ENCODE results near the gene GRM2. TPM values are rescaled to one million over a fixed set of nuclear protein-coding genes. Genes with fewer than 3 reads are reported as not detected.

The GRM2 gene
- total RNA-seq, 1 donor from 2014 or later, result 0.41 TPM

DNA sequence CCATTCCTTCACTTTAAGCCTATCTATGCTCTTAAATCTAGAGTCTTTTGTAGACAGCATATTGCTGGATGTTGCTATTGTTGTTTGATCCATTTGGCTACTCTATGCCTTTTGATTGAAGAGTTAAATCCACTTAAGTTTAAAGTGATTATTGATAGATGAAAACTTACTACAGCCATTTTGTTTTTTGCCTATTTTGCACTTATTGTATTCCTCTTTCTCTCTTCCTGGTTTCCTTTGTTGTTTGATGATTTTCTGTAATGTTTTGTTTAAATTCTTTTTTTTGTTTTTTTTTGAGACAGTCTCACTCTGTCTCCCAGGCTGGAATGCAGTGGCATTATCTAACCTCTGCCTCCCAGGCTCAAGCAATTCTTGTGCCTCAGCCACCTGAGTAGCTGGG, 52.3 kb downstream of the GRM2 start:
- TF ChIP-seq, protein P1, sequence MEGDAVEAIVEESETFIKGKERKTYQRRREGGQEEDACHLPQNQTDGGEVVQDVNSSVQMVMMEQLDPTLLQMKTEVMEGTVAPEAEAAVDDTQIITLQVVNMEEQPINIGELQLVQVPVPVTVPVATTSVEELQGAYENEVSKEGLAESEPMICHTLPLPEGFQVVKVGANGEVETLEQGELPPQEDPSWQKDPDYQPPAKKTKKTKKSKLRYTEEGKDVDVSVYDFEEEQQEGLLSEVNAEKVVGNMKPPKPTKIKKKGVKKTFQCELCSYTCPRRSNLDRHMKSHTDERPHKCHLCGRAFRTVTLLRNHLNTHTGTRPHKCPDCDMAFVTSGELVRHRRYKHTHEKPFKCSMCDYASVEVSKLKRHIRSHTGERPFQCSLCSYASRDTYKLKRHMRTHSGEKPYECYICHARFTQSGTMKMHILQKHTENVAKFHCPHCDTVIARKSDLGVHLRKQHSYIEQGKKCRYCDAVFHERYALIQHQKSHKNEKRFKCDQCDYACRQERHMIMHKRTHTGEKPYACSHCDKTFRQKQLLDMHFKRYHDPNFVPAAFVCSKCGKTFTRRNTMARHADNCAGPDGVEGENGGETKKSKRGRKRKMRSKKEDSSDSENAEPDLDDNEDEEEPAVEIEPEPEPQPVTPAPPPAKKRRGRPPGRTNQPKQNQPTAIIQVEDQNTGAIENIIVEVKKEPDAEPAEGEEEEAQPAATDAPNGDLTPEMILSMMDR (IDR thresholded peaks at IDR 0.05; ENCODE audit: borderline replicate concordance), result no peak
- Histone ChIP-seq H3K36me3 (no peaks in the 10 kb centered on the region), H3K27me3 (ENCODE audit: low read depth) (peaks cover 6% of the 10 kb centered on the region), H3K4me1 (no peaks in the 10 kb centered on the region), H3K9me3 (replicated peaks) (peaks cover 50% of the 10 kb centered on the region), H3K4me3 (no peak overlapping the region), H3K27ac (replicated peaks) (no peak overlapping the region)
- intact Hi-C loops (cut with micrococcal nuclease), result no loop called here
- DNase-seq, result no peak

Other genes with a start within 250 kb of the GRM2 start
- gene DCAF1, start 207.1 kb upstream of the GRM2 start, total RNA-seq, result 15.8 TPM
- gene RAD54L2, start 168.3 kb upstream of the GRM2 start, total RNA-seq, result 9.8 TPM
- 33.9 TPM for gene TEX264, start 35.8 kb upstream of the GRM2 start, total RNA-seq
- gene IQCF6, start 72.2 kb downstream of the GRM2 start, total RNA-seq, result not detected
- not detected for gene IQCF2, start 154.5 kb downstream of the GRM2 start, total RNA-seq
- not detected for gene IQCF5, start 168.5 kb downstream of the GRM2 start, total RNA-seq
- not detected for gene IQCF1, start 196.3 kb downstream of the GRM2 start, total RNA-seq
- gene RRP9, start 234.8 kb downstream of the GRM2 start, total RNA-seq, result 8.6 TPM
- 14.3 TPM for gene PARP3, start 235.3 kb downstream of the GRM2 start, total RNA-seq
- gene GPR62, start 248.3 kb downstream of the GRM2 start, total RNA-seq, result 0.16 TPM